CD8-positive, alpha-beta memory T cell (primary cell): ENCODE results near the gene PLCXD1. TPM values are rescaled to one million over a fixed set of nuclear protein-coding genes. Genes with fewer than 3 reads are reported as not detected.

Experiments
- polyA plus RNA-seq: library from polyadenylated mRNA; unstranded; fragments of 300-500 nt; fragmentation: Illumina TruSeq; gene quantifications from one replicate; pipeline ENCODE4 v1.2.3, GENCODE V29; 2021
- total RNA-seq, 2 experiments: library from RNA; stranded (reverse); gene quantifications; one replicate each; pipeline ENCODE4 v1.2.3, GENCODE V29; 2021

Gene PLCXD1
- total and polyA plus RNA-seq, 3 experiments from 2014 or later: 4.6 to 30.6 (median 28.5) TPM

Other genes with a start within 250 kb of the PLCXD1 start
- gene GTPBP6, start 37.4 kb downstream of the PLCXD1 start, total RNA-seq: 10 to 100 TPM; 77.8 to 78.5 TPM
- 55.7 TPM for gene GTPBP6, start 37.4 kb downstream of the PLCXD1 start, polyA plus RNA-seq
- 10 to 100 TPM; 21.2 to 23.1 TPM for gene PPP2R3B, start 105.5 kb downstream of the PLCXD1 start, total RNA-seq
- gene PPP2R3B, start 105.5 kb downstream of the PLCXD1 start, polyA plus RNA-seq: 10.0 TPM